Stimulated activated CD8-positive, alpha-beta memory T cell treated with anti-CD3 and anti-CD28 coated beads, Interleukin-12 subunit alpha, Interleukin-12 subunit beta, amount 100 ng/mL, for 1 hour (primary cell): ENCODE results near the gene PLPPR4.
"Not testable (repeated sequence)": the region's sequence is repeated elsewhere in the genome, so short reads cannot be mapped to it uniquely, and the experiment has no call there.

Experiments
- DNase-seq: peaks from one replicate; pipeline ENCODE4 v3.0.0-alpha.2; 2020; ENCODE audit warnings: low read depth

The PLPPR4 gene

GRCh38 chr1:99269321-99269720, 5.0 kb downstream of the PLPPR4 start:
- no peak for DNase-seq

- no peak for DNase-seq
Observed at GRCh38 chr1:99270646-99271045, 6.4 kb downstream of the PLPPR4 start.

- no peak for DNase-seq
Observed at GRCh38 chr1:99271249-99271648, 7.0 kb downstream of the PLPPR4 start.

- no peak for DNase-seq
Observed at GRCh38 chr1:99277066-99277465, 12.8 kb downstream of the PLPPR4 start.

- no peak for DNase-seq
Observed at GRCh38 chr1:99279525-99279924, 15.2 kb downstream of the PLPPR4 start.

GRCh38 chr1:99281105-99281504, 16.8 kb downstream of the PLPPR4 start:
- no peak for DNase-seq

- no peak for DNase-seq
Observed at GRCh38 chr1:99282536-99282935, 18.2 kb downstream of the PLPPR4 start.

GRCh38 chr1:99283521-99283920, 19.2 kb downstream of the PLPPR4 start:
- DNase-seq = not testable (repeated sequence)

- DNase-seq = no peak
Observed at GRCh38 chr1:99292886-99293285, 28.6 kb downstream of the PLPPR4 start.

- DNase-seq = no peak
Observed at GRCh38 chr1:99297923-99298322, 33.6 kb downstream of the PLPPR4 start.

- DNase-seq = no peak
Observed at GRCh38 chr1:99304725-99305282, 40.5 kb downstream of the PLPPR4 start.

- no peak for DNase-seq
Observed at GRCh38 chr1:99305626-99306025, 41.3 kb downstream of the PLPPR4 start.

- no peak for DNase-seq
Observed at GRCh38 chr1:99306056-99306455, 41.8 kb downstream of the PLPPR4 start.

GRCh38 chr1:99306644-99307043, 42.4 kb downstream of the PLPPR4 start:
- DNase-seq = no peak

- no peak for DNase-seq
Observed at GRCh38 chr1:99315305-99315704, 51.0 kb downstream of the PLPPR4 start.

- no peak for DNase-seq
Observed at GRCh38 chr1:99326215-99326949, 62.1 kb downstream of the PLPPR4 start.

- no peak for DNase-seq
Observed at GRCh38 chr1:99327357-99327756, 63.1 kb downstream of the PLPPR4 start.

GRCh38 chr1:99328171-99328570, 63.9 kb downstream of the PLPPR4 start:
- DNase-seq = no peak

GRCh38 chr1:99331083-99331482, 66.8 kb downstream of the PLPPR4 start:
- DNase-seq = no peak

GRCh38 chr1:99331636-99332035, 67.3 kb downstream of the PLPPR4 start:
- no peak for DNase-seq

GRCh38 chr1:99332561-99332960, 68.3 kb downstream of the PLPPR4 start:
- no peak for DNase-seq

GRCh38 chr1:99334991-99335390, 70.7 kb downstream of the PLPPR4 start:
- no peak for DNase-seq

- no peak for DNase-seq
Observed at GRCh38 chr1:99347041-99347684, 82.9 kb downstream of the PLPPR4 start.
